Ovary (tissue), 3 donors: ENCODE data around the gene DGKD.

Experiments
- POLR2A ChIP-seq: fragments of 450-650 bp; IDR thresholded peaks from one replicate; pipeline ENCODE4 v1.6.1; 2017; ENCODE audit warnings: antibody characterized with exemption, mild to moderate bottlenecking, moderate library complexity
- TF ChIP-seq, protein P1 (sequence below), 3 donors: fragments of 450-650 bp in 2 of 3; fragments of 200-600 bp in 1 of 3; IDR thresholded peaks; one replicate each; pipeline versions ENCODE4 v1.5.1 to v1.8.0; 2016 to 2022; ENCODE audit warnings: antibody characterized with exemption in 3 of 3, mild to moderate bottlenecking in 1 of 3
- donor health status: DM: no; HTN: no; CAD: no.

DNA sequence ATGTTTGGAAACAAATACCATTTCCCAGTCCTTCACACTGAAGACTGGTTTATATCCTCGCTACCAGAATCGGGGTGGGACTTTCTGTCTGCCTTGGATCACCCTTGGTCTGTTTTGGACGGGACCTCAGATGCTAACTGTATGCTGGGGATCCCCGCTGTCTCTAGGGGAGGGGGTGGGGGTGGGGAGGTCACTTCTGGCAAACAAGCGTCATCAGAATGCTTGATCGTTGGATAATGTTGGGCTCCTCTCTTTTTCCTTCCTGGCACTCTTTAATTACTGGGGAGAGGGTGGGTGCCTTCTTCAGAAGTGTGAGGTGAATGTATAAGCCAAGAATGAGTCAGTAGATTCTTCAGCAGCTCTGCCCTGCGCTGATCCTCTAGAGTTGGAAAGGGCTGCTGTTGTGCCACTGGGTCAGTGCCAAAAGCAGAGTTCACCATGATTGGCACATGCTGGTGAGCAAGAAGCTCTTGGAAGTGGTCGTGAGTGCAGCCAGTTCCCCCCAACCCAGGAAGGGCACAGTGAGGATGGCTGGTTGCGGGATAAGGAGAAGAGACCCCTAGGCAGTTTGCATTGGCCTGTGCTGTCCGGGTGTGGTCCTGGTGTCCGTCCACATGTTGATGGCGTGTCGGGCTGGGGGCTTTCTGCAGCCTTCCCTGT is 32.2 kb downstream of the DGKD start:
- TF ChIP-seq, protein P1, sequence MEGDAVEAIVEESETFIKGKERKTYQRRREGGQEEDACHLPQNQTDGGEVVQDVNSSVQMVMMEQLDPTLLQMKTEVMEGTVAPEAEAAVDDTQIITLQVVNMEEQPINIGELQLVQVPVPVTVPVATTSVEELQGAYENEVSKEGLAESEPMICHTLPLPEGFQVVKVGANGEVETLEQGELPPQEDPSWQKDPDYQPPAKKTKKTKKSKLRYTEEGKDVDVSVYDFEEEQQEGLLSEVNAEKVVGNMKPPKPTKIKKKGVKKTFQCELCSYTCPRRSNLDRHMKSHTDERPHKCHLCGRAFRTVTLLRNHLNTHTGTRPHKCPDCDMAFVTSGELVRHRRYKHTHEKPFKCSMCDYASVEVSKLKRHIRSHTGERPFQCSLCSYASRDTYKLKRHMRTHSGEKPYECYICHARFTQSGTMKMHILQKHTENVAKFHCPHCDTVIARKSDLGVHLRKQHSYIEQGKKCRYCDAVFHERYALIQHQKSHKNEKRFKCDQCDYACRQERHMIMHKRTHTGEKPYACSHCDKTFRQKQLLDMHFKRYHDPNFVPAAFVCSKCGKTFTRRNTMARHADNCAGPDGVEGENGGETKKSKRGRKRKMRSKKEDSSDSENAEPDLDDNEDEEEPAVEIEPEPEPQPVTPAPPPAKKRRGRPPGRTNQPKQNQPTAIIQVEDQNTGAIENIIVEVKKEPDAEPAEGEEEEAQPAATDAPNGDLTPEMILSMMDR (IDR thresholded peaks at IDR 0.05), result no peak
- TF ChIP-seq POLR2A, result no peak
